A673 (cell line): ENCODE measurements around the gene HMCN1.

Source experiments
- CTCF ChIP-seq: fragments of 300-800, 200-600 bp; sonication (generic); conservative IDR thresholded peaks from 2 replicates; pipeline ENCODE4 v1.5.1; 2017; ENCODE audit warnings: low read depth, mild to moderate bottlenecking, antibody characterized with exemption, low read length, moderate library complexity, mixed read lengths
- EZH2 ChIP-seq: fragments of 200-600 bp; sonication (generic); IDR thresholded peaks from 2 replicates; pipeline ENCODE4 v1.6.1; 2017; ENCODE audit warnings: borderline replicate concordance, low read depth, mild to moderate bottlenecking, mixed read lengths, antibody characterized with exemption, low read length; ENCODE audit not compliant: poor library complexity, severe bottlenecking

- TF ChIP-seq CTCF, result peak; percentile 30; the same call in 1 of the 2 replicates
- no peak for TF ChIP-seq EZH2
Measured at GRCh38 chr1:185998391-185998790, 264.2 kb downstream of the HMCN1 start.
